ENCODE results near the gene SAP25. TPM values are rescaled to one million over a fixed set of nuclear protein-coding genes. Genes with fewer than 3 reads are reported as not detected.

SAP25 gene
- total RNA-seq, 2 donors from 2014 or later = not detected

GRCh38 chr7:100577507-100577906, 3.8 kb upstream of the SAP25 start:
- DNase-seq = no peak
- no peaks in the 10 kb centered on the region for H3K27me3 ChIP-seq
- intact Hi-C loops (cut with DNase I) = no loop called here
- no peak for ATAC-seq
- H3K4me3 ChIP-seq = no peak overlapping the region
- no peaks in the 10 kb centered on the region for H3K9me3 ChIP-seq
- H3K27ac ChIP-seq = no peak overlapping the region
- WGBS, 2 donors = 90 to 97% methylated on average over 7 to 13 of the region's 14 CpGs
- TF ChIP-seq CTCF (IDR thresholded peaks at IDR 0.05) = no peak
- no peak for TF ChIP-seq POLR2A (IDR thresholded peaks at IDR 0.05)
- peaks cover 14% of the 10 kb centered on the region for H3K4me1 ChIP-seq
- peaks cover 21 to 33% of the 10 kb centered on the region in 2 donors for H3K36me3 ChIP-seq (replicated peaks in 1 of 2; ENCODE audit: insufficient read depth in 1 of 2, low read depth in 2 of 2)

GRCh38 chr7:100577103-100577502, 3.4 kb upstream of the SAP25 start:
- H3K4me1 ChIP-seq = peaks cover 10% of the 10 kb centered on the region
- intact Hi-C loops (cut with DNase I) = no loop called here
- H3K27ac ChIP-seq = no peak overlapping the region
- ATAC-seq (no peak), DNase-seq (no peak)
- H3K36me3 ChIP-seq (replicated peaks in 1 of 2; ENCODE audit: insufficient read depth in 1 of 2, low read depth in 2 of 2) = peaks cover 21 to 33% of the 10 kb centered on the region in 2 donors
- H3K4me3 ChIP-seq = no peak overlapping the region
- 91 to 94% methylated on average over 15 of the region's 24 CpGs for WGBS, 2 donors
- H3K9me3 ChIP-seq = no peaks in the 10 kb centered on the region
- TF ChIP-seq CTCF (IDR thresholded peaks at IDR 0.05) (no peak), POLR2A (IDR thresholded peaks at IDR 0.05) (no peak)
- no peaks in the 10 kb centered on the region for H3K27me3 ChIP-seq

- Histone ChIP-seq H3K27ac (no peak overlapping the region), H3K9me3 (no peaks in the 10 kb centered on the region), H3K4me3 (no peak overlapping the region), H3K4me1 (peaks cover 4% of the 10 kb centered on the region), H3K27me3 (no peaks in the 10 kb centered on the region), H3K36me3 (replicated peaks in 1 of 2; ENCODE audit: insufficient read depth in 1 of 2, low read depth in 2 of 2) (peaks cover 21 to 32% of the 10 kb centered on the region in 2 donors)
- 92 to 97% methylated on average over 13 of the region's 13 CpGs for WGBS, 2 donors
- no peak for DNase-seq
- intact Hi-C loops (cut with DNase I) = no loop called here
- TF ChIP-seq POLR2A (IDR thresholded peaks at IDR 0.05) (no peak), CTCF (IDR thresholded peaks at IDR 0.05) (no peak)
- no peak for ATAC-seq
Measured at GRCh38 chr7:100576384-100576993, 2.8 kb upstream of the SAP25 start.

GRCh38 chr7:100575746-100576383, 2.2 kb upstream of the SAP25 start:
- DNase-seq (no peak), ATAC-seq (no peak)
- intact Hi-C loops (cut with DNase I) = no loop called here
- TF ChIP-seq CTCF (IDR thresholded peaks at IDR 0.05) (no peak), POLR2A (IDR thresholded peaks at IDR 0.05) (no peak)
- H3K4me1 ChIP-seq = peaks cover 7% of the 10 kb centered on the region
- peaks cover 21 to 31% of the 10 kb centered on the region in 2 donors for H3K36me3 ChIP-seq (replicated peaks in 1 of 2; ENCODE audit: insufficient read depth in 1 of 2, low read depth in 2 of 2)
- WGBS, 2 donors = 83 to 85% methylated on average over 12 to 17 of the region's 17 CpGs
- H3K9me3 ChIP-seq = no peaks in the 10 kb centered on the region
- no peak overlapping the region for H3K4me3 ChIP-seq
- no peak overlapping the region for H3K27ac ChIP-seq
- H3K27me3 ChIP-seq = no peaks in the 10 kb centered on the region

GRCh38 chr7:100575206-100575631, 1.5 kb upstream of the SAP25 start:
- Histone ChIP-seq H3K4me3 (no peak overlapping the region), H3K27ac (no peak overlapping the region), H3K9me3 (no peaks in the 10 kb centered on the region), H3K36me3 (replicated peaks in 1 of 2; ENCODE audit: insufficient read depth in 1 of 2, low read depth in 2 of 2) (peaks cover 21 to 29% of the 10 kb centered on the region in 2 donors), H3K27me3 (no peaks in the 10 kb centered on the region), H3K4me1 (peaks cover 12% of the 10 kb centered on the region)
- WGBS, 2 donors = 61 to 83% methylated on average over 7 to 13 of the region's 14 CpGs
- no peak for DNase-seq
- TF ChIP-seq POLR2A (IDR thresholded peaks at IDR 0.05) = no peak
- no peak for TF ChIP-seq CTCF (IDR thresholded peaks at IDR 0.05)
- intact Hi-C loops (cut with DNase I) = no loop called here
- no peak for ATAC-seq

Measured in body of pancreas (tissue), 4 donors.